Large intestine (tissue), 3 donors: ENCODE results near the gene ABLIM1. TPM values are rescaled to one million over a fixed set of nuclear protein-coding genes. Genes with fewer than 3 reads are reported as not detected.

Source experiments
- DNase-seq, 2 donors: peaks; one replicate each; pipeline versions ENCODE4 v3.0.0 to v3.0.0-alpha.2; 2013
- H3K27ac ChIP-seq: one replicate; pipeline ENCODE4 v1.5.1; 2013; ENCODE audit warnings: low read length
- H3K27me3 ChIP-seq: 2 replicates; pipeline ENCODE4 v1.6.1; 2013; ENCODE audit warnings: low read length; ENCODE audit not compliant: control insufficient read depth, insufficient read depth
- H3K36me3 ChIP-seq: 2 replicates; pipeline ENCODE4 v1.6.1; 2013; ENCODE audit warnings: low read length; ENCODE audit not compliant: control insufficient read depth, insufficient read depth
- H3K4me1 ChIP-seq: one replicate; pipeline ENCODE4 v1.6.1; 2013; ENCODE audit warnings: low read length; ENCODE audit not compliant: control insufficient read depth, insufficient read depth
- H3K4me3 ChIP-seq: one replicate; pipeline ENCODE4 v1.5.1; 2013; ENCODE audit warnings: low read length
- H3K9me3 ChIP-seq: one replicate; pipeline ENCODE4 v1.6.1; 2013; ENCODE audit warnings: mild to moderate bottlenecking, low read depth, low read length, moderate library complexity; ENCODE audit not compliant: control insufficient read depth
- WGBS: methylation state at CpG from one replicate; pipeline ENCODE4 v1.1.5; 2013; ENCODE audit warnings: low lambda C conversion rate; ENCODE audit not compliant: insufficient coverage; 5-methylcytosine and 5-hydroxymethylcytosine counted together
- polyA plus RNA-seq: library from polyadenylated mRNA; unstranded; fragments of 120-200 nt; gene quantifications from one replicate; pipeline ENCODE4 v1.2.1, GENCODE V29; 2013

The ABLIM1 gene
- polyA plus RNA-seq, 1 donor, result 54.9 TPM

DNA sequence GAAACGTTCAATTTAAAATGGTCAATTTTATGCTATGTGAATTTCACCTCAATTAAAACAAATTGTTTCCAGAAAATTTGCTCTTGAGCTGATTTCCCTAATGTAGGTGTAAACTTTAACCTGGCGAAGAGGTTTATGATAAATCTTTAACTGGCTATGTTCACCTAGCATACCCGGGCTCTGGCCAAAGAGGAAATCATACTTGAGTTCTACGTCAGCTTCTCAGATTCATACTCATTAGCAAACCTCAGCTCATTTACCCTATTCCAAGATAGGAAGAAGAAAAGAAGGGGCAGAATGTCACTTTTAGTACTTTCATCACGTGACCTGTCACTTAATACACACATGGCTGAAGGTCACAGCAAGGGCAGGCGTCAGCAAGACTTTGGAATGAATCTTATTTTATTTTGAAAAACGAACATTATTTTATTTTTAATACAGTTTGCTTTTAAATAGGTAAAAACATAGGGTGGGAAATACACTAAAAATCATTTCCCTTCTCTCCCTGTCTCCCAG is 97.0 kb downstream of the ABLIM1 start:
- Histone ChIP-seq H3K9me3 (no peaks in the 10 kb centered on the region), H3K27ac (no peak overlapping the region), H3K36me3 (peaks cover 2% of the 10 kb centered on the region), H3K27me3 (no peaks in the 10 kb centered on the region), H3K4me1 (no peaks in the 10 kb centered on the region), H3K4me3 (no peak overlapping the region)
- DNase-seq, result no peak
- 71% methylated on average over 2 of the region's 7 CpGs for WGBS

DNA sequence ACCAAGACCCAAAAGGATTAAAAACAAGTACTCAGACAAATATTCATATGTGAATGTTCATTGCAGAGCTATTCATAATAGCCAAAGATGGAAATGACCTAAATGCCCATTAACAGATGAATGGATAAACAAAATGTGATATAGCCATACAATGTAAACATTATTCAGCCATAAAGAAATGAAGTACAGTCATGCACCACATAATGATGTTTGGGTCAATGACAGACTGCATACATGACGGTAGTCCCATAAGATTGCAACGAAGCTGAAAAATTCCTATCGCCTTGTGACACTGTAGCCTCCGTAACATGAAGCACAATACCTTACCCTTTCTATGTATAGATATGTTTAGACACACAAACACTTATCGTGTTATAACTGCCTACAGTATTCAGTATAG is 97.9 kb downstream of the ABLIM1 start:
- DNase-seq, result no peak
- 100% methylated on average over 2 of the region's 5 CpGs for WGBS
- Histone ChIP-seq H3K9me3 (no peaks in the 10 kb centered on the region), H3K27me3 (no peaks in the 10 kb centered on the region), H3K27ac (no peak overlapping the region), H3K36me3 (peaks cover 2% of the 10 kb centered on the region), H3K4me3 (no peak overlapping the region), H3K4me1 (no peaks in the 10 kb centered on the region)

DNA sequence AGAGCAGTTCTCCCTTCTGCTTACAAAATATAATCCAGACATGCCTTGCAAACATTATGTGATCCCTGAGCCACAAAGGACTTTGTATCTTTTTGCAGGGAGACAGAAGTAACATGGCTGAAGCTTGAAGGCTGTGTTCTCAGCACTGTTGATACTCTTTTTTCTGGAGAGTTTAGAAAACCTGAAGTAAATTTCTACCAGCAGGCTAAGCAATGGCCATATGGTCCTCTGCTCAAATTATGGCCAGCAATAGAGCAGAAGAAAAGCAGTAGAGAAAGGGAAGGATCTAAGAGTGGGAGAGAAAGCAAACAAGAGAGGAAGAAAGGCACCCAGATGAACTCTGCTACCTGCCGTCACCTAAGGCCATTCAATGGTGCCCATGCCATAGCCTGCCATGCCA is 98.4 kb downstream of the ABLIM1 start:
- H3K4me1 ChIP-seq, result no peaks in the 10 kb centered on the region
- no peak for DNase-seq
- H3K36me3 ChIP-seq, result no peaks in the 10 kb centered on the region
- no peak overlapping the region for H3K27ac ChIP-seq
- WGBS, result no CpG with 5 or more reads among the region's 1 CpG
- no peaks in the 10 kb centered on the region for H3K27me3 ChIP-seq
- H3K4me3 ChIP-seq, result no peak overlapping the region
- no peaks in the 10 kb centered on the region for H3K9me3 ChIP-seq

DNA sequence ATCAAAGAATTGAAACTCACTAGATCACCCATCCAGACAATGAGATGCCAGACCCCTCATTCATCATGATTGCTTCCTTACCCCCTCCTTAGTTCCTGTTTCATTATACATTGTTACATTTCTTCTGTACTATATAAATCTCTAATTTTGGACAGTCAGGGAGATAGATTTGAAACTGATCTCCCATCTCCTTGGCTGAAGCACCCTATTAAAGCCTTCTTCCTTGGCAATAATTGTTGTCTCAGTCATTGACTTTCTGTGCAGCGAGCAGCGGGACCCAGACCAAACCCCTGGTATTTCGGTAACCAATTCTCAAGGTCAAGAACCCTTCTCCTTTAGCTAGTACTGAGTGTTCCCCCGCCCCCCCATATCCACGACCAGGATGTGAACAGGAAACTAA is 100.2 kb downstream of the ABLIM1 start:
- no peaks in the 10 kb centered on the region for H3K27me3 ChIP-seq
- DNase-seq, result no peak
- H3K36me3 ChIP-seq, result no peaks in the 10 kb centered on the region
- no peak overlapping the region for H3K4me3 ChIP-seq
- no peak overlapping the region for H3K27ac ChIP-seq
- no CpG with 5 or more reads among the region's 5 CpGs for WGBS
- H3K9me3 ChIP-seq, result no peaks in the 10 kb centered on the region
- H3K4me1 ChIP-seq, result no peaks in the 10 kb centered on the region

DNA sequence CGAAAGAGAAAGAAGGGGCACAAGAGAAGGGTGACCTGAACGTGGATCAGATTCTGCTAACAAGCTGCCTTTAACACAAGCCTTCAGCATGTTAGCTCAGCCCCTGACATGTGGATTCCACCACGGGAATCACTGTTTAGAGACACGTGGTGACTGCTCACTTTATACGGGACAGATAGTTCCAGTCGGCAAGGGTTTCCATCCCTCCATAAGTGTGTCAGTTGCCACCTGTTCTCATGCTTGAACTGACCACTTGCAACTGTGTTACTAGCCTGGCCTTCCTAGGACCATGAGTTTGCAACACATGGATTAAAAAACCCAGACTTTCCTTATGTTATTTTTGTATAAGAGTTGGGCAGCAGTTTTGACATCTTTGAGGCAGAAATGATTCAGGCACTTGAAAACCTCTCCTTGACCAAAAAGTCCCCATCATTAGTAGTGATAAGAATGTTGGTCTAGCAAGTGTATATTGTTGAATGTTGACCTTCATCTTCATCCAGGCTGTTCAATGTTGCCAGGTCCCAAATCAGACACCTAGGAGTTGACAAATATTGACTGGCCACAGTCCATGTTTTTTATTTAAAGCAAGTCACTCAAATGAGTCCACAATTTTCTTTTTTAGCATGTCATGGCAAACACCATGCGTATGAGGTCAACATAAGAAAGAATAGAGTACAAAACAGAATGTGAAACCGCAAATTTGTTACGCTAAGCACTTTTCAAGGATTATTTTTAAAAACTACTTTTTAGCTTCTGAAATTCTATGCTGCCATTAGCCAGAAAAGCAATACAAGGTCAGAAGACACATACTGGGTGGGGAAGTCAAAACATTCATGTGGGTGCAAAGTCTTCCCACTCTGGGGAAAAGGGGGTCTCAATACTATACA is 101.6 kb downstream of the ABLIM1 start:
- H3K27ac ChIP-seq, result no peak overlapping the region
- H3K4me1 ChIP-seq, result no peaks in the 10 kb centered on the region
- no peak overlapping the region for H3K4me3 ChIP-seq
- no peak for DNase-seq
- no peaks in the 10 kb centered on the region for H3K27me3 ChIP-seq
- 96% methylated on average over 3 of the region's 9 CpGs for WGBS
- H3K9me3 ChIP-seq, result no peaks in the 10 kb centered on the region
- H3K36me3 ChIP-seq, result no peaks in the 10 kb centered on the region

DNA sequence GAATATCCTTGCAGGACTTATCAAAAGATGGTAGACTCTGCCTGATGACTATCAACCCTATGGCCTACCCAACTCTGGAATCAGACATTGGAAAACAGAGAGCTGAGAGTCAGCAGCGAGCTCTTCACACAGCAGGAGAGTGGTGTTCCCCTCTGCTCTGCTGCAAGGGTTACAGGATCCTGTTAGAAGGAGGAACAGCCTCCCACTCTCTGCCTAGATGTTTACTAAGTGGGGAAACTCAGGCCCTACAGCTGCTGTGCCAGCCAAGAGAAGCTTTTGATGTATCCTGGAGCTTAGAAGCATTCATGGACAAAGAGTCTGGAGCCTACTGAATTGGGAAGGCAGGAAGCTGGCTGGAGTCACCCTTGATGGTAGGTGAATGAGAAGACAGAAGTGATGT is 104.6 kb downstream of the ABLIM1 start:
- Histone ChIP-seq H3K36me3 (no peaks in the 10 kb centered on the region), H3K9me3 (no peaks in the 10 kb centered on the region), H3K27me3 (no peaks in the 10 kb centered on the region), H3K27ac (no peak overlapping the region), H3K4me3 (no peak overlapping the region), H3K4me1 (no peaks in the 10 kb centered on the region)
- no peak for DNase-seq
- no CpG with 5 or more reads among the region's 1 CpG for WGBS

DNA sequence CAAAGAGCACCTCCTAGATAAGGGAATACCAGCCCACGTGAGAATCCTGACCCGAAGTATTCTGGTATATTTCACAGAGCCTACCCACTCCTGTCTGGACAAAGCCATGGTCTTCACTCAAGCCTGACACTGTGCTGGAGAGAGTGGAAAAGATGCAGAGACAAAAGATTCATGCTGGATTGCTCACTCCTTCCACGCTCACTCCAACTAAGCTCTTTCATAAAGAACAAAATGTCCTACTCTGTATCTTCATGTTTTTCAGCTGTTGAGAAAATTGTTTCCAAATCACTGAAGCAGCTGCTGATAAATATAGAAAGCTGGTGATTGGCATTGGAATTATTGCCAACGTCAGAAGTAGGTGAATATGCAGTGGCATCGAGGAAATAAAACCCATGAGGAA is 106.0 kb downstream of the ABLIM1 start:
- DNase-seq, result no peak
- Histone ChIP-seq H3K27ac (no peak overlapping the region), H3K9me3 (no peaks in the 10 kb centered on the region)

DNA sequence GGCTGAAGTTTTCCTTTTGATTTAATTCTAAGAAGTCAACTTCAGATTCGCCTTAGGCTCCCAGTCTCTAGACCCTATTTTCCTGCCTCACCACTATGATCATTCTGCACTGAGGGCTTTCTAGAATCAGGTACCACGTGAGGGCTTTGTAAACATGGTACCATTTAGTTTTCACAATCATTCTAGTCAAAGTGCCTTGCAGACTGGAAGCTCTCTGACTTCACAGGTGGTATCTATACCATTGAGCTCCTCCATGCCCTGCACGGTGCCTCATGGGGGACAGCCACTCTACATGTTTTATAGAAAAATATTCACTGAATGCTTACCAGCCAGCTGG is 106.5 kb downstream of the ABLIM1 start:
- no peaks in the 10 kb centered on the region for H3K9me3 ChIP-seq
- no peaks in the 10 kb centered on the region for H3K36me3 ChIP-seq
- no CpG with 5 or more reads among the region's 3 CpGs for WGBS
- H3K4me1 ChIP-seq, result no peaks in the 10 kb centered on the region
- H3K4me3 ChIP-seq, result no peak overlapping the region
- DNase-seq, result no peak
- no peak overlapping the region for H3K27ac ChIP-seq
- H3K27me3 ChIP-seq, result no peaks in the 10 kb centered on the region

More for the DNA sequence above, 106.0 kb downstream of the ABLIM1 start:
- no peak overlapping the region for H3K4me3 ChIP-seq
- H3K36me3 ChIP-seq, result no peaks in the 10 kb centered on the region
- no peaks in the 10 kb centered on the region for H3K4me1 ChIP-seq
- 92% methylated on average over 2 of the region's 5 CpGs for WGBS
- no peaks in the 10 kb centered on the region for H3K27me3 ChIP-seq

DNA sequence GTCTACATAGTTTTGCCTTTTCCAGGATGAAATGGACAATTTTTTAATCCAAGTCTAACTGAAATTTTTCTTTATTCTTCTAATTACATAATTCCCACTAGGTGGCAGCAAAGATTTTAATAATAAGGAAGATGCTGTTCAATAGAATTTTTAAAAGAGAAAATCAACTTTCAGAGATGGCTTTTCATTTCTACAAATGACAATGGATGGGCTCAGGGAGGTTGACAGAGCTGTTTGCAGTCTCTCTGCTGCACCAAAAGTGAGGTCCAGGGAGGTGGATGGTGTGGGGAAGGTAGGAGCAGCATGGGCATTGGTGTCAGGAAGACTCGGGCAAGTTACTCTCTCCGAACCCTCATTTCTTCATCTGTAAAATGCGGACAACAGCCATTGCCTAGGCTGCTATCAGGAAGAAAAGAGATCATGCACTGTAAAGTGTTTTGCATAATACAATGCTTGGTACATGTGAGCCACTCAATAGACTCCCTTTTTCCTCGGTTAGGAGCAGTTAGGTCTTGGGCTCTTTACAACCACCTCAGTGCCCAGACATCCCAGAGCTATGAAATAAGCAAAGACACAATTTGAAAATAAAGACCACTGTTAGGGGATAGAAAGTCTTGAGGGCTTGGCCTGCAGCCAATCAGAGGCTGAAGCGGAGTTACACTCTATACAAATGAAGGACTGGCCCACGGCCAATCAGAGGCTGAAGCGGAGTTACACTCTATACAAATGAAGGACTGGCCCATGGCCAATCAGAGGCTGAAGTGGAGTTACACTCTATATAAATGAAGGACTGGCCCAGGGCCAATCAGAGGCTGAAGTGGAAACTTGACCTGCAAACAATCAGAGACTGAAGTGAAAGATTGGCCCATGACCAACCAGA is 107.1 kb downstream of the ABLIM1 start:
- DNase-seq, result peak; percentile 23 to 51
- no peaks in the 10 kb centered on the region for H3K4me1 ChIP-seq
- H3K36me3 ChIP-seq, result no peaks in the 10 kb centered on the region
- H3K27ac ChIP-seq, result no peak overlapping the region
- no peaks in the 10 kb centered on the region for H3K27me3 ChIP-seq
- WGBS, result no CpG with 5 or more reads among the region's 7 CpGs
- H3K9me3 ChIP-seq, result no peaks in the 10 kb centered on the region
- H3K4me3 ChIP-seq, result no peak overlapping the region

DNA sequence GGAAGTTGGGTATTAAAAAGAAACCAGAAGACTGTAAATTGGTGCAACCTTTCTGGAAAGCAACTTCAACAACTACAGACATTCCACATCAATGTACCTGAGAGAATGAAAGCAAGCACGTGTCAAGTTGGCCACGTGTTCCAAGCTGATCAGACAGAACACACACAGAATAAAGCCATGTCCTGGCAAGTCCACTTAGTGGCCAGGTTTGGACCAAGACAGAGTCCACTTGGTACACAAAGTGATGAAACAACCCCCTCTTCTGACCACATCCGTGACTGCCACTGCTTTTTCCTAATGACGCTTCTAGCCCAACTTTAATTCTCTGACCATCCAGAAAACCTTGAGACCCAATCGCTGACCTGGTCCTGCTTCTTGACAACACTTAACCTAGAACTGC is 109.4 kb downstream of the ABLIM1 start:
- Histone ChIP-seq H3K27ac (no peak overlapping the region), H3K36me3 (peaks cover 14% of the 10 kb centered on the region), H3K4me3 (no peak overlapping the region), H3K27me3 (no peaks in the 10 kb centered on the region), H3K4me1 (no peaks in the 10 kb centered on the region), H3K9me3 (no peaks in the 10 kb centered on the region)
- 47% methylated on average over 3 of the region's 5 CpGs for WGBS
- DNase-seq, result peak in 1 of 2 donors; percentile 27
